A673 (cell line): ENCODE results near the gene CLEC16A.

Experiments
- CTCF ChIP-seq: fragments of 300-800, 200-600 bp; sonication (generic); conservative IDR thresholded peaks from 2 replicates; pipeline ENCODE4 v1.5.1; 2017; ENCODE audit warnings: low read depth, mild to moderate bottlenecking, antibody characterized with exemption, low read length, moderate library complexity, mixed read lengths
- EZH2 ChIP-seq: fragments of 200-600 bp; sonication (generic); IDR thresholded peaks from 2 replicates; pipeline ENCODE4 v1.6.1; 2017; ENCODE audit warnings: borderline replicate concordance, low read depth, mild to moderate bottlenecking, mixed read lengths, antibody characterized with exemption, low read length; ENCODE audit not compliant: poor library complexity, severe bottlenecking

- TF ChIP-seq CTCF = no peak
- no peak for TF ChIP-seq EZH2
These were observed 122.9 kb downstream of the CLEC16A start for GRCh38 chr16:11067266-11067665.
